HCT116 (cell line): Measurements from ENCODE around the gene CTIF.

ENCODE experiments used
- CBX3 ChIP-seq: IDR thresholded peaks from 2 replicates; pipeline ENCODE4 v1.6.1; 2012; ENCODE audit warnings: low read depth
- CEBPB ChIP-seq: IDR thresholded peaks from 2 replicates; pipeline ENCODE4 v1.6.1; 2012; ENCODE audit warnings: low read depth
- CTCF ChIP-seq, 3 experiments: fragments of 200-600 bp in 1 of 3; sonication (generic) in 1 of 3; IDR thresholded peaks in 2 of 3; conservative IDR thresholded peaks in 1 of 3; 2 replicates each; pipeline ENCODE4 v1.5.1; 2012 to 2017; ENCODE audit warnings: low read depth in 2 of 3, low read length in 2 of 3, antibody characterized with exemption in 1 of 3, borderline replicate concordance in 1 of 3, control low read depth in 1 of 3, mild to moderate bottlenecking in 1 of 3, mixed read lengths in 1 of 3, mixed run types in 1 of 3, moderate library complexity in 1 of 3; ENCODE audit not compliant: insufficient read depth in 1 of 3
- EGR1 ChIP-seq: IDR thresholded peaks from 2 replicates; pipeline ENCODE4 v1.6.1; 2012; ENCODE audit warnings: low read depth
- EZH2 ChIP-seq: fragments of 200-600 bp; sonication (generic); IDR thresholded peaks from 2 replicates; pipeline ENCODE4 v1.6.1; 2017; ENCODE audit warnings: antibody characterized with exemption, mixed run types
- JUND ChIP-seq: IDR thresholded peaks from 2 replicates; pipeline ENCODE4 v1.6.1; 2012
- POLR2A ChIP-seq: IDR thresholded peaks from 2 replicates; pipeline ENCODE4 v1.7.0; 2011; ENCODE audit warnings: borderline replicate concordance; ENCODE audit not compliant: insufficient read depth, insufficient read length; ENCODE audit errors: extremely low read depth
- POLR2AphosphoS5 ChIP-seq: IDR thresholded peaks from 2 replicates; pipeline ENCODE4 v1.6.1; 2011; ENCODE audit warnings: mild to moderate bottlenecking, low read depth, low read length, moderate library complexity
- SIN3A ChIP-seq: IDR thresholded peaks from 2 replicates; pipeline ENCODE4 v1.6.1; 2012; ENCODE audit warnings: low read depth
- SRF ChIP-seq: IDR thresholded peaks from 2 replicates; pipeline ENCODE4 v1.6.1; 2012; ENCODE audit warnings: low read depth
- ZFX ChIP-seq: fragments of 450-650 bp; IDR thresholded peaks from 2 replicates; pipeline ENCODE4 v1.6.1; 2017
- TF ChIP-seq, protein P1 (sequence below): IDR thresholded peaks from 2 replicates; pipeline ENCODE4 v1.6.1; 2012

DNA sequence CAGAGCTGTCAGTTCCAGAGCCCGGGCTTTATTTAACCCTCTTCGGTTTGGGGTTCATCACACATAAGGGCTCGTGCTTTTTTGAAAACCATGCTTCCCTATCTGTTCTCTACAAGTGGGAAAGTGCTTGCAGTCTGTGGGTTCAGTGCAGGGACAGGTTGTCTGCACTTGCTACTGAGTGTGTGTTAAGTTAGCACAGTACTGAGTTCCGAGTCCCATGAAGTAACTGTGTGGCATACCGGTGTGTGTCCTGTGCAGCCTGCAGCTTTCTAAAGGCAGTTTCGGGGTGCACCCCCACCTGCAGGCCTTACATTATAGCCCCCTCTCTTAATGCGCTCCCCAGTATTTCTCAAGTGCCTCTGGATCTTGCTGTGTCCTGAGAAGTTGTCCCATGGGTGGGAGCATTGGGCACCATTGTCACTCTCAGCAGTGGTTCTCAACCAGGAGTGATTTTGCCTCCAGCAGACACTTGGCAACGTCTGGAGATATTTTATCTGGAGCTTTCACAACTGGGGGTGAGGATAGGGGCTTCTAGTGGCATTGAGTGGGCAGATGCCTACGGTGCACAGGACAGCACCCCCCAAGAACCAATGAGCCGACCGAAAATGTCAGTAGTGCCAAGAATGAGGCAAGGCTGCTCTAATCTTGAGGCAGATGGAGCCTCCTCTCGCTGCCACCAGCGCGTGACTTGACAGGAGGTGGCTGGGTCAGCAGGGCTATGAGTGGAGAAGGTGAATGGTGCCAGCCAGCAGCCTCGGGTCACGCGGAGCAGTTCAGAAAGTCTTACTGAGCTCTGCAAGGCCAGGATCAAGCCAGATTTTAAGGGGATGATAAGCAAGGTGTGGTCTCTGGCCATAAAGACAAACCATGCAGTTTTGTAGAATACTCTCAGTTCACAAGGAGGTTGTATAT is 259.8 kb downstream of the CTIF start:
- TF ChIP-seq EZH2 (no peak), CTCF (IDR thresholded peaks at IDR 0.05 in 2 of 3, conservative IDR thresholded peaks at IDR 0.05 in 1 of 3; ENCODE audit: borderline replicate concordance in 1 of 3, insufficient read depth in 1 of 3, low read depth in 2 of 3, low read length in 2 of 3) (no peak), EGR1 (no peak), POLR2A (no peak), POLR2AphosphoS5 (no peak), ZFX (no peak), JUND (no peak), CBX3 (no peak), CEBPB (no peak), SRF (no peak), SIN3A (no peak)
- TF ChIP-seq, protein P1, sequence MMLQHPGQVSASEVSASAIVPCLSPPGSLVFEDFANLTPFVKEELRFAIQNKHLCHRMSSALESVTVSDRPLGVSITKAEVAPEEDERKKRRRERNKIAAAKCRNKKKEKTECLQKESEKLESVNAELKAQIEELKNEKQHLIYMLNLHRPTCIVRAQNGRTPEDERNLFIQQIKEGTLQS = no peak
